ENCODE data around the gene DOCK1.

DOCK1 gene

DNA sequence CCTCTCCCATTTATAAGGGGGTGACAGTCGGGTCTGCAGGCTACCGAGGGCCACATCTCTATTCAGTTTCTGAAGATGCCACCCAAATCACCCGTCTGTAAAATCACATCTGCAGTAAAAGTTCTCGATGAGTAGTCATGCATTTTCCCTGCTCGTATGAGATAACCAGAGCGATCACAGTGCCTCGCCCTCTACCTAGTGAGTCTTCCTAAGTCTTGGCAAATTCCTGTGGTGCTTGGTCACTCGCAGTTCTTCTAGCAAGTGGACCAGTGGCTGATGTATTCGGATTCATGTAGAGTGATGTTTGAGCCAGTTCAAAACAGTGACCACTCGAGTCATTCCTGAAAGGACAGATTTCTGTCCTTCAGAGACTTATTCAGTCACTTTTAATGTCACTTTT lies 246.3 kb downstream of the DOCK1 start:
- H3K27ac ChIP-seq, result no peak overlapping the region

DNA sequence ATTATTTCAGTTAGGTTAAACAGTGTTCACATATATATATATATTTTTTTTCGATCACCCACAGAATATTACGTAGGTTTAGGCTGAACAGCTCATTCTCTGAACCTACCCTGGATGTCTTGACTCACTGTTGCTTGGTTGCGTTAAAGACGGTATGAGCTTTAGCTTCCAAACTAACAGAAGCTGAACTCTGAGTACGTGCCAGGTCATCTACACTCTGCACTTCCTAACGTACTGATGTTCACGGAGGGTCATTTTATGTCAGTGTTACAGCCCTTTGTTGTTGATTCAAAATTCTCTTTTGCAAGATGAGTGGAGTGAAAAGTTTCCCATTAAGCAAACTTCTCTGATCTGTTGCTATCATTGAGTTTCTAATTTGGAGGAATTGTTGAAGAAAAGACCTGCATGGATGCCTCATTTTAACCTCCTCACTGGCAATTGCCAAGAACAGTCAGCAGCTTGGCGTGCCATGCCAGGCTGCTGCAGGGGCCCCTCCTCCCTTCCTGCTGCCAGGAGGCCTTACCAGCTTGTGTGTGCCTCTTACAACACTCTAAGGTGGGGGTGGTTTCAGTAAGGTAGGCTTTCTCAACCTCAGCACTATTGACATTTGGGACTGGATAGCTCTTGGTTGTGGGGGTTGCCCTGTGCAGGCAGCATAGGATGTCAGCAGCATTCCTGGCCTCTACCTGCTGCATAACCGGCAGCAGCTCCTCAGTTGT lies 246.9 kb downstream of the DOCK1 start:
- TF ChIP-seq, protein P1, sequence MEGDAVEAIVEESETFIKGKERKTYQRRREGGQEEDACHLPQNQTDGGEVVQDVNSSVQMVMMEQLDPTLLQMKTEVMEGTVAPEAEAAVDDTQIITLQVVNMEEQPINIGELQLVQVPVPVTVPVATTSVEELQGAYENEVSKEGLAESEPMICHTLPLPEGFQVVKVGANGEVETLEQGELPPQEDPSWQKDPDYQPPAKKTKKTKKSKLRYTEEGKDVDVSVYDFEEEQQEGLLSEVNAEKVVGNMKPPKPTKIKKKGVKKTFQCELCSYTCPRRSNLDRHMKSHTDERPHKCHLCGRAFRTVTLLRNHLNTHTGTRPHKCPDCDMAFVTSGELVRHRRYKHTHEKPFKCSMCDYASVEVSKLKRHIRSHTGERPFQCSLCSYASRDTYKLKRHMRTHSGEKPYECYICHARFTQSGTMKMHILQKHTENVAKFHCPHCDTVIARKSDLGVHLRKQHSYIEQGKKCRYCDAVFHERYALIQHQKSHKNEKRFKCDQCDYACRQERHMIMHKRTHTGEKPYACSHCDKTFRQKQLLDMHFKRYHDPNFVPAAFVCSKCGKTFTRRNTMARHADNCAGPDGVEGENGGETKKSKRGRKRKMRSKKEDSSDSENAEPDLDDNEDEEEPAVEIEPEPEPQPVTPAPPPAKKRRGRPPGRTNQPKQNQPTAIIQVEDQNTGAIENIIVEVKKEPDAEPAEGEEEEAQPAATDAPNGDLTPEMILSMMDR (conservative IDR thresholded peaks at IDR 0.05), result no peak
- H3K27ac ChIP-seq, result no peak overlapping the region

More for the DNA sequence above, 246.3 kb downstream of the DOCK1 start:
- TF ChIP-seq, protein P1 (conservative IDR thresholded peaks at IDR 0.05), result no peak

DNA sequence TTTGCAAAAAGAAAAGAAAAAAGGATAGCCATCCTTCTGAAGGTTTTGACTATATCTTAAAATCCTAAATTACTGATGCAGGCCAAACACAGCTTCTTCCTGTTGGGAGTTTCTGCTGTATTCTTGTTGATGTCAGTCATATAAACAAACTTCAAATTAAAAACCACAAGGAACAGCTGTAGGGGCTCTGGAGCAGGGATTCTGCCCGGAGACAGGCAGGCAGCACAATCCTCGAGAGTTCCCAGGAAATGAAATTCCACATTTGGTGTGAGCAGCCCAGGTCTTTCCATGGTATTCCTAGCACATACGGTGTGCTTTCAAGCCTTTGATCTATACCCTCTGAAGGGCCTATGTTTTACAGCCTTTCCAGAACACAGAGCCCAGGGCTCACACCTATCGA lies 248.0 kb downstream of the DOCK1 start:
- TF ChIP-seq, protein P1 (conservative IDR thresholded peaks at IDR 0.05), result no peak
- H3K27ac ChIP-seq, result no peak overlapping the region

DNA sequence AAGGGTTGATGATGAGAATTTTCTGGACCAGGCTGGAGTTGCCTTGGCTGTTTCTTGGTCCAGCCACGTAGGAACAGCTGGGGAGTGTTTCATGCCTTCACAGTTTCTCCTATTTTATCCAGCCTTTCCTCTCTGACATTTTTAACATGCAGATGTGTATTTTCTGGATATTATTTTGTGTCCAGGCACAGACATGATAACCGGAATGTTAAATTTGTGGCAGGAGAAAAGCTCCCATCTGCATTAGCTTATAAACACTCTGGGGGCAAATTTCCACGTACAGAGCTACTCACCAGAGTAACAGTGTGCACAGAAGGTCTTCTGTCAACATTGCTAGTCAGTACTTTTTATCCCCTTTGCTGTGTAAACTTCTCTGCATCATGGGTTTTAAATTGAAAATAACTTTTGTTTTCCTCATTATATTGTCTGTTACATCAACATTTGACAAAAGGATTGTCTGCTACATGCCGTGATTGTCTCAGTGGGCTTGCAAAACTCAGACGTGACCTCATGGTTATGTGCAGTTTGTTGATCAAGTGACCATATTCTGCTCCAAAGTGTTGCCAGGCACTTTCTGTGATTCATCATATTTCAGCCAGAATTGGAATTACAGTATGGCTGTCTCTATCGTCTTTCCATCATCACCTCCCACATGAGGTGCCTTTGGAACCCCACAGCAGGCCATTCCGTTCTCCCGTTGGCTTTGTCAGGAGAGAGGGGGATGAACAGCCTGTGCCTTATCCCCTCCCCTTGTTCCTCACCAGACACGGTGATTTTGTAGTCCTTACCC lies 249.8 kb downstream of the DOCK1 start:
- TF ChIP-seq, protein P1 (conservative IDR thresholded peaks at IDR 0.05), result no peak
- H3K27ac ChIP-seq, result no peak overlapping the region

- peak overlapping the region; percentile 75 for H3K27ac ChIP-seq
- TF ChIP-seq, protein P1 (conservative IDR thresholded peaks at IDR 0.05), result no peak
Measured at GRCh38 chr10:127157089-127157488, 251.9 kb downstream of the DOCK1 start.

- H3K27ac ChIP-seq, result peak overlapping the region; percentile 75
- TF ChIP-seq, protein P1 (conservative IDR thresholded peaks at IDR 0.05), result no peak
Measured at GRCh38 chr10:127157506-127158200, 252.4 kb downstream of the DOCK1 start.

GRCh38 chr10:127158662-127159061 lies 253.4 kb downstream of the DOCK1 start:
- TF ChIP-seq, protein P1 (conservative IDR thresholded peaks at IDR 0.05), result no peak
- peak overlapping the region; percentile 75 for H3K27ac ChIP-seq

Data from VCaP (cell line).